Ramos (cell line): ENCODE measurements around the gene EFR3B.

Experiments
- in situ Hi-C: fragments of 300-500 bp; cut with MboI; formaldehyde crosslinking; loops from one replicate; pipeline ENCODE4 v1.14.3; 2022; ENCODE audit warnings: low sequenced_read_pairs; ENCODE audit not compliant: unreplicated experiment

EFR3B gene

GRCh38 chr2:25173719-25174118, 131.8 kb downstream of the EFR3B start:
- in situ Hi-C loops: no loop called here

GRCh38 chr2:25174192-25174861, 132.5 kb downstream of the EFR3B start:
- in situ Hi-C loops: no loop called here

DNA sequence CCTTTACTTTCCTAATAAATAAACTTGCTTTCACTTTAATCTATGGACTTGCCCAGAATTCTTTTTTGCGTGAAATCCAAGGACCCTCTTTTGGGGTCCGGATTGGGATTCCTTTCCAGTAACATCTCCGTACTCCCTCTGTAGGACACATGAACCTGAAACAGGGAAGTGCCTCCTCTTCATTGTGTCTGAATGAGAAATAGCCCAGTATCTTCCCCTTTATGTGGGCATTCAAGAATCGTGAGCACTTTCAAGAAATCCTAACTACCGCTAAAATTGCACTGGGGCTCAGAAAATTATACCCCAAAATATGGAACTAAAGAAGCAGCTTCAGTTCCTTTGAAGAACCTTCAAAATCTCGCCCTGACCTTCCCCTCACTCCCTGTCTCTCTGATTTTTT, 134.3 kb downstream of the EFR3B start:
- in situ Hi-C loops: no loop called here

DNA sequence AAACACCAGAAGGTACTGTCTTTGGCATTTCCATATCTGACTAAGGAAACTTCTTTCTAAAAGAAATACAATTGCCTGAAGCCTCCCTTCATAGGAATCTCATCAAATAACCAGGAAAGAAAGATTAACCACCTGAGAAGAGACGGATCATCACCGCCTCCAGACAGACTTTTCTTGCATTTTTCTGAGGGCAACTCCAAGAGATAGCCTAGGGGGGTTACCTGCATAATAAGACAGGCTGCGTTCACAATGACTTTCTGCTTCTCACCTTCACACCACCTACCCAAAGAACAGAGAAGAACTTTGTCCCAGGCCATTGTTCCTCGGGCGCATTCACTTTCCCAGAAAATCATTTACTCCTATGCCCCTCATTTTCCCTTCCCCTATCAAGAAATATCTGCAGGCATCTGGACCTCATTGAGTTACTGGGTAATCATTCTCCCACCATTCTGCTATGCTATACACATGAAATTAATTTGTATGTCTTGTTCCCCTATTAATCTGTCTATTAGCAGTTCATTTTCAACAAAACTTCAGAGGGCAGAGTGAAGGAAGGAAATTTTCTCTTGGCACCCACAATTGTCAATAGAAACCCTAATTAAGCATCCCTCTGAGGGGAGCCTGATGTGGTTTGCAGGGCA, 134.8 kb downstream of the EFR3B start:
- in situ Hi-C loops: no loop called here

- in situ Hi-C loops: no loop called here
Observed at GRCh38 chr2:25177211-25177611, 135.3 kb downstream of the EFR3B start.

DNA sequence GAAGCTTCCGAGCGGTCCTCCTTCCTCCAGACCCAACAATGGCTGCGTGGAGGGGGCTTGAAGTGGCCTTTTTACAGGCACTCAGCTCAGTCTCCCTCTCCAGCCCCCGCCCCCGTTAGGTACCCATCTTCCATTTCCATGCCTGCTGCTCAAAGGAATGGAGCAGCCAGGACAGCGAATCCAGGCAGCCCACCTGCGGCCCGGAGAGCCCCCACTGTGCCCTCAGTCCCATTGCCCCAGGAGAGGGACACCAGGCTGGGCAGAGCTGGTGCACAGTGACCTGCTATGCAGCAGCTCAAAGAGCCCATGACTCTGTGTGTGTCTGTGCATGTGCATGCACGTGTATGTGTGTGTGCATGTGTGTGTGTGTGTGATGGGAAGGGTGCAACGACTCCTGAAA, 137.1 kb downstream of the EFR3B start:
- in situ Hi-C loops: no loop called here

DNA sequence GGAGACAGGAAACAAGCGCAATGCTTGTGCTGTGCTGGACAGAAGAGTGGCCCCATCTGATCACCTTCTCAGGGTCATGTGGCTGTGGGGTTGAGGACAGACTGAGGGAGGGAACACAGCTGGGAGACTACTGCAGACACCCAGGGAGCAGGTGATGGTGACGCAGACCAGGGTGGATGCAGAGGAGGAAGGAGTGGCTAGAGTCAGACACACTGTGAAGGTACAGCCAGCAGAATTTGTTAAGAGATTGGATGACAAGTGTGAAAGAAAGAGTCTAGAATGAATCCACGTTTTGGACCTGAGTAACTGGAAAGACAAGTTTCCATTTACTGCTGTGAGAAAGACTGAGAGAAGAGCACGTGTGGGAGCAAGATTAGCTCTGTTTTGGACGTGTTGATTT, 142.4 kb downstream of the EFR3B start:
- in situ Hi-C loops: no loop called here

GRCh38 chr2:25187729-25188350, 146.0 kb downstream of the EFR3B start:
- in situ Hi-C loops: no loop called here

GRCh38 chr2:25188405-25188804, 146.5 kb downstream of the EFR3B start:
- in situ Hi-C loops: no loop called here

- in situ Hi-C loops: no loop called here
Observed at GRCh38 chr2:25190536-25190935, 148.7 kb downstream of the EFR3B start.

- in situ Hi-C loops: no loop called here
Observed at GRCh38 chr2:25194576-25195122, 152.8 kb downstream of the EFR3B start.

DNA sequence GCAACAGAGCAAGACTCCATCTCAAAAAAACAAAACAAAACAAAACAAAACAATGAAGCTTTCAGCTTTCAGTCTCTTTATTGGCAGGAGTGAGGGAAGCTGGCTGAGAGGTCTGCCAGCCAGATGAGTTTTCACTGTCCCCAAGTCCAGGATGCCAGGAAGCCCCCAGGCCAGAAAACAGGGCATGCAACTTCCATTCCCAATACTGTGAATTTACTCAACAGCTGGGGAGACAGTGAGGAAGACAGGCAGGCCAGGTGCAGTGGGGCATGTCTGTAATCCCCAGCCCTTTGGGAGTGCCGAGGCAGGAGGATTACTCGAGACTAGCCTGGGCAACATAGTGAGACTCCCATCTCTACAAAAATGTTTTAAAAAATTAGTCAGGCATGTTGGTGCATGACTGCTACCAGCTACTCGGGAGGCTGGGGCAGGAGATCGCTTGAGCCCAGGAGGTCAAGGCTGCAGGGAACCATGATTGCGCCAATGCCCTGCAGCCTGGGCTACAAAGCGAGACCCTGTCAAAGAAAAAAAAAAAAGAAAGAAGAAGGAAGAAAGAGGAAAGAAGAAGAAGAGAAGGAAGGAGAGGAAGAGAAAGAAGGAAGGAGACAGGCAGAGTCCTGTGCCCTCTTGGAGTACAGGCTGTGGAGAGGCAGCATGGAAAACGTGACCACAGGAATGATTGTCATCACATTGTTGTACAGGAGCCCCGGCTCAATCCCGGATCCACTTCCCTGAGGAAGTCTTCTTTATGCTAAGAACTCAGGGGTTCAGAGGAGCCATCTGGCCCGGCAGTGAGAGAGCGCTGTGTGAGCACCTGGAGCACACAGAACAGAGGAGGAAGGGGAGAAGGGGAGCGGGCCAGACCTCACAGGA, 155.7 kb downstream of the EFR3B start:
- in situ Hi-C loops: no loop called here

DNA sequence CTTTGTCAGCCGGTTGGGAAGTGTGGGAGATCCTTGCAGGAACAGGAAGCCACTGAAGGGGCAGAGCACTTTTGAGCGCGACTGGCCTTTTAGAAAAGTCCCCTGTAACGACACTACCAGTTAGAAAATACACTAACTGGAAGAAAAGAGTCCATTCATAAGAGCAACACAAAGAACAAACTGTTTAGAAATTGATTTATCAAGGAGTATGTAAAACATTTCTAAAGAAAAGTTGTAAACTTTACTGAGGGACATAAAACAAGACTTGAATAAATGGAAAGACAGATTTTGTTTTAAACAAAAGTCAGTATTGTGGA, 156.3 kb downstream of the EFR3B start:
- in situ Hi-C loops: no loop called here

DNA sequence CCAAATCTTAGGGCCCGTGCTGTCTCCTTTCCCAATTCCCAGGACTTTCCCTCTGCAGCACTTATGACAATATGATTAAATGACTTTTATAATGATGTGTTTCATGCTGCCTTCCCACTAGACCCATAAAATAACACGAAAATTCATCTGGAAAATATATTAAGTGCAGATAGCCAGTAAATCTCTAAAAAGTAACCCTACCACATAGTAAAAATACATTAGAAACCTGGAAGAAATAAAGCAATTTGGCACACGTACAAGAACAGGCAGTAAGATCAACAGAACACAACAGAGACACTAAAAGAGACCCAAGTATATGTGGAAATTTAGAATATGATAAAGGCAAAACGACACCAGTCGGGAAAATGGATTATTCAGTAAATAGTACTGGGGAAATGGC, 156.7 kb downstream of the EFR3B start:
- in situ Hi-C loops: no loop called here

DNA sequence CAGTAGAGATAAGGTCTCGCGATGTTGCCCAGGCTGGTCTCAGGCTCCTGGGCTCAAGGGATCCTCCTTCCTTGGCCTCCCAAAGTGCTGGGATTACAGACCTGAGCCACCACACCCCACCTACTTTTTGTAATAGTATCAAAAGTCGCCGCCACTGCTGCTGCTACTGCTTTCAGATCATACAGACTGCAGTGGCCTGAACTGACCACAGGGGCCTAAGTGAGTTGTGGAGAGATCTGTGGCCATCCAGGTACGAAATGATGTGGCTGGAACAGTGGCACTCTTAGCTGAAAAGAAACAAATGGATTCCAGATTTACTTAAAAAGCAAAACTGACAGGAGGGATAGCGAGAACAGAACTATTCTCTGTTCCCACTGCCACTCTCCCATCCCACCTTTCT, 159.4 kb downstream of the EFR3B start:
- in situ Hi-C loops: no loop called here

- in situ Hi-C loops: no loop called here
Observed at GRCh38 chr2:25201794-25202193, 159.9 kb downstream of the EFR3B start.

- in situ Hi-C loops: no loop called here
Observed at GRCh38 chr2:25202275-25202674, 160.4 kb downstream of the EFR3B start.

GRCh38 chr2:25204190-25204838, 162.4 kb downstream of the EFR3B start:
- in situ Hi-C loops: no loop called here

DNA sequence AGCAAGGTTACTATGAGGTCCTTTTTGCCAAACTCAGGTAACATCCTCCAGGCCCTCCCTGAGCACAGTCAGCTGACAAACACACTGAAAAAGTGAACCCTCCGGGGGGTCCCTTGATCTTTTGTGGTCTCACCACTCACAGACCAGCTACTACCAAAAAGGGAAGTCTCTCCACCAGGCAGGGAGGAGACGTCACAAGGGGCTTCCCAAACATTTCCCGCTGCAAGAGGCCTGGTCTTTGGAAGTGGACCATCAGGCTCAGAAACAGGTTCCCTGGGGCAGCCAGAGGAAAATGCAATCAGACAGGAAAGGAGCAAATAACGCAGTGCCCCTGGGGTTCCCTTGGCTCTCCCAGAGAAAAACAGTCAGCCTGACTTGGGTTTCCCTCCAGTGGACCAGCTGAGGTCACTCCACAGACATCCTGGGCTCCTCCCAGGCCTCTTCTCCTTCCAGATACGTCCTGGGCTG, 165.2 kb downstream of the EFR3B start:
- in situ Hi-C loops: no loop called here
